Right lobe of liver (tissue), 6 donors: ENCODE measurements around the gene RNH1. TPM values are rescaled to one million over a fixed set of nuclear protein-coding genes. Genes with fewer than 3 reads are reported as not detected.

Source experiments
- ATAC-seq, 4 donors: fragments of 200-7000 bp; cut with Tn5 transposase; one replicate each; pipeline ENCODE4 v1.9.1; 2020; ENCODE audit warnings: mild to moderate bottlenecking in 4 of 4, moderate library complexity in 4 of 4
- DNase-seq, 3 donors: peaks; one replicate each; pipeline ENCODE4 v3.0.0-alpha.2; 2020
- H3K27ac ChIP-seq, 3 donors: fragments of 200-600 bp; one replicate each; pipeline ENCODE4 v1.8.0; 2022
- H3K27me3 ChIP-seq, 2 donors: fragments of 200-600 bp; one replicate each; pipeline ENCODE4 v1.8.0; 2022
- H3K36me3 ChIP-seq, 4 donors: fragments of 200-600 bp; sonication (generic) in 1 of 4; one replicate each; pipeline versions ENCODE4 v1.5.1 to v1.8.0; 2017 to 2022; ENCODE audit warnings: control low read depth in 1 of 4
- H3K4me1 ChIP-seq, 4 donors: fragments of 200-600 bp; sonication (generic) in 1 of 4; one replicate each; pipeline versions ENCODE4 v1.5.1 to v1.8.0; 2017 to 2022; ENCODE audit warnings: control low read depth in 1 of 4
- H3K4me3 ChIP-seq, 3 donors: fragments of 200-600 bp; one replicate each; pipeline ENCODE4 v1.8.0; 2022
- H3K9me3 ChIP-seq, 4 donors: fragments of 200-600 bp; sonication (generic) in 1 of 4; one replicate each; pipeline versions ENCODE4 v1.5.1 to v1.8.0; 2017 to 2022; ENCODE audit warnings: control low read depth in 1 of 4
- CTCF ChIP-seq, 4 donors: fragments of 200-600 bp in 3 of 4; fragments of 450-650 bp in 1 of 4; IDR thresholded peaks; one replicate each; pipeline versions ENCODE4 v1.5.1 to v1.8.0; 2016 to 2022; ENCODE audit warnings: antibody characterized with exemption in 4 of 4, mild to moderate bottlenecking in 2 of 4
- POLR2A ChIP-seq: fragments of 450-650 bp; IDR thresholded peaks from one replicate; pipeline ENCODE4 v1.6.1; 2017; ENCODE audit warnings: antibody characterized with exemption, mild to moderate bottlenecking
- WGBS: methylation state at CpG from one replicate; pipeline ENCODE4 v1.1.6; 2018; ENCODE audit warnings: low coverage, low lambda C conversion rate; ENCODE audit not compliant: insufficient coverage; ENCODE audit errors: missing lambda C conversion rate; 5-methylcytosine and 5-hydroxymethylcytosine counted together
- intact Hi-C, 2 donors: fragments of 100-400 bp; cut with DNase I; formaldehyde crosslinking; loops; one replicate each; pipeline versions ENCODE4 v1.11.2 to v1.14.1; 2022
- total RNA-seq, 6 experiments: library from RNA; depleted of rRNA in 2 of 6; stranded (reverse); fragments of >200 nt in 2 of 6; fragmentation: NEBNext Ultra II Directional in 3 of 6; extraction: Animal tissue kit (Norgen Biotek cat#: 25700) in 3 of 6; gene quantifications; one replicate each; pipeline versions ENCODE4 v1.1.0 to v1.2.4, GENCODE V29; 2016 to 2023
- donor health status: DM: no; HTN: yes; CAD: no.
- donor health status: DM: no; HTN: no; CAD: no.
- donor health status: DM: no; HTN: no; CAD: no.
- donor health status: DM: no; HTN: yes; CAD: no.
- donor health status: DM: no; HTN: yes; CAD: no.

Gene RNH1
- total RNA-seq, 6 experiments from 2014 or later: 66.4 to 135 (median 76.2) TPM

GRCh38 chr11:465896-466530 is 41.0 kb downstream of the RNH1 start:
- Histone ChIP-seq H3K4me1 (peaks cover 0 to 11% (median 8%) of the 10 kb centered on the region in 4 donors), H3K27me3 (no peaks in the 10 kb centered on the region), H3K4me3 (no peak overlapping the region), H3K27ac (no peak overlapping the region), H3K9me3 (no peaks in the 10 kb centered on the region), H3K36me3 (peaks cover 0 to 4% (median 0%) of the 10 kb centered on the region in 4 donors)
- DNase-seq (no peak), ATAC-seq (no peak)
- TF ChIP-seq POLR2A: no peak
- TF ChIP-seq CTCF (IDR thresholded peaks at IDR 0.05): no peak
- WGBS: 54% methylated on average over 7 of the region's 9 CpGs
- intact Hi-C loops: no loop called here

- H3K9me3 ChIP-seq: no peaks in the 10 kb centered on the region
- TF ChIP-seq POLR2A (no peak), CTCF (IDR thresholded peaks at IDR 0.05) (no peak)
- ATAC-seq (no peak), DNase-seq (no peak)
- no peaks in the 10 kb centered on the region for H3K27me3 ChIP-seq
- H3K27ac ChIP-seq: no peak overlapping the region
- 84% methylated on average over 5 of the region's 24 CpGs for WGBS
- H3K4me3 ChIP-seq: no peak overlapping the region
- peaks cover 0 to 9% (median 0%) of the 10 kb centered on the region in 4 donors for H3K36me3 ChIP-seq
- intact Hi-C loops: no loop called here
- no peaks in the 10 kb centered on the region for H3K4me1 ChIP-seq
Observed at GRCh38 chr11:464316-464715, 42.7 kb downstream of the RNH1 start.

GRCh38 chr11:462107-462890 is 44.7 kb downstream of the RNH1 start:
- DNase-seq: no peak

GRCh38 chr11:461626-462025 is 45.4 kb downstream of the RNH1 start:
- H3K27ac ChIP-seq: no peak overlapping the region
- no peak for TF ChIP-seq CTCF (IDR thresholded peaks at IDR 0.05)
- TF ChIP-seq POLR2A: no peak

More at GRCh38 chr11:462107-462890, 44.7 kb downstream of the RNH1 start:
- H3K27me3 ChIP-seq: no peaks in the 10 kb centered on the region
- H3K9me3 ChIP-seq: no peaks in the 10 kb centered on the region
- H3K27ac ChIP-seq: no peak overlapping the region
- intact Hi-C loops: no loop called here
- TF ChIP-seq CTCF (IDR thresholded peaks at IDR 0.05) (no peak), POLR2A (no peak)
- H3K4me3 ChIP-seq: no peak overlapping the region
- no peaks in the 10 kb centered on the region for H3K4me1 ChIP-seq
- 100% methylated on average over 3 of the region's 16 CpGs for WGBS
- H3K36me3 ChIP-seq: peaks cover 0 to 9% (median 0%) of the 10 kb centered on the region in 4 donors
- peak in 2 of 4 donors; percentile 10 to 18 for ATAC-seq

More at GRCh38 chr11:461626-462025, 45.4 kb downstream of the RNH1 start:
- ATAC-seq (peak in 1 of 4 donors; percentile 6), DNase-seq (no peak)
- Histone ChIP-seq H3K9me3 (no peaks in the 10 kb centered on the region), H3K27me3 (no peaks in the 10 kb centered on the region), H3K4me3 (no peak overlapping the region), H3K4me1 (no peaks in the 10 kb centered on the region), H3K36me3 (peaks cover 0 to 9% (median 0%) of the 10 kb centered on the region in 4 donors)
- intact Hi-C loops: no loop called here
- WGBS: no CpG with 5 or more reads among the region's 9 CpGs
